ENCODE data around the gene SLC25A26.
"Not testable (repeated sequence)": the region's sequence is repeated elsewhere in the genome, so short reads cannot be mapped to it uniquely, and the experiment has no call there.

The SLC25A26 gene

GRCh38 chr3:66418475-66418931, 197.7 kb downstream of the SLC25A26 start:
- ChIA-PET POLR2A (no interaction called here), CTCF (interaction anchor here (1.2 to 1.6 kb wide), 2 partner anchors 10 to 12 kb away, joined by 3 to 6 read pairs; no protein-coding TSS in a partner anchor)
- no peak for DNase-seq (ENCODE audit: low read depth, low spot score)
- no peak for TF ChIP-seq CTCF (IDR thresholded peaks at IDR 0.05; ENCODE audit: insufficient read depth, low read length, missing control alignments)
- H3K4me3 ChIP-seq (ENCODE audit: low read depth, low read length) = no peak overlapping the region

GRCh38 chr3:66419036-66419435, 198.2 kb downstream of the SLC25A26 start:
- POLR2A ChIA-PET = no interaction called here
- no peak for TF ChIP-seq CTCF (IDR thresholded peaks at IDR 0.05; ENCODE audit: insufficient read depth, low read length, missing control alignments)
- no peak overlapping the region for H3K4me3 ChIP-seq (ENCODE audit: low read depth, low read length)
- CTCF ChIA-PET = interaction anchor here (1.2 to 1.6 kb wide), 2 partner anchors 11 to 12 kb away, joined by 3 to 6 read pairs; no protein-coding TSS in a partner anchor
- DNase-seq (ENCODE audit: low read depth, low spot score) = no peak

GRCh38 chr3:66421144-66421543, 200.3 kb downstream of the SLC25A26 start:
- CTCF ChIA-PET = interaction anchor here (1.0 to 1.8 kb wide), 2 partner anchors 11 to 13 kb away, joined by 4 to 8 read pairs; no protein-coding TSS in a partner anchor
- H3K4me3 ChIP-seq (ENCODE audit: low read depth, low read length); DNase-seq (ENCODE audit: low read depth, low spot score); POLR2A ChIA-PET: not testable (repeated sequence)

GRCh38 chr3:66421893-66422292, 201.1 kb downstream of the SLC25A26 start:
- H3K4me3 ChIP-seq (ENCODE audit: low read depth, low read length); DNase-seq (ENCODE audit: low read depth, low spot score); POLR2A ChIA-PET: not testable (repeated sequence)
- CTCF ChIA-PET = interaction anchor here (1.0 to 1.8 kb wide), 2 partner anchors 11 to 14 kb away, joined by 4 to 8 read pairs; no protein-coding TSS in a partner anchor

- peak; percentile 71 for DNase-seq (ENCODE audit: low read depth, low spot score)
- TF ChIP-seq CTCF (IDR thresholded peaks at IDR 0.05; ENCODE audit: insufficient read depth, low read length, missing control alignments) = no peak
- H3K4me3 ChIP-seq (ENCODE audit: low read depth, low read length) = no peak overlapping the region
- ChIA-PET CTCF (interaction anchor here (0.8 to 2.5 kb wide), 5 partner anchors 9 to 399 kb away, joined by 3 to 28 read pairs (median 3); no protein-coding TSS in a partner anchor), POLR2A (no interaction called here)
These were observed 203.0 kb downstream of the SLC25A26 start for GRCh38 chr3:66423791-66424190.

GRCh38 chr3:66425032-66425431, 204.2 kb downstream of the SLC25A26 start:
- no peak for TF ChIP-seq CTCF (IDR thresholded peaks at IDR 0.05; ENCODE audit: insufficient read depth, low read length, missing control alignments)
- POLR2A ChIA-PET = no interaction called here
- CTCF ChIA-PET = interaction anchor here (1.0 to 2.5 kb wide), 3 partner anchors 17 to 391 kb away, joined by 3 to 28 read pairs (median 6); no protein-coding TSS in a partner anchor
- no peak for DNase-seq (ENCODE audit: low read depth, low spot score)
- H3K4me3 ChIP-seq (ENCODE audit: low read depth, low read length) = no peak overlapping the region

- CTCF ChIA-PET = interaction anchor here (1.0 to 2.5 kb wide), 3 partner anchors 17 to 390 kb away, joined by 3 to 28 read pairs (median 6); no protein-coding TSS in a partner anchor
- POLR2A ChIA-PET = no interaction called here
- no peak for DNase-seq (ENCODE audit: low read depth, low spot score)
- H3K4me3 ChIP-seq (ENCODE audit: low read depth, low read length) = no peak overlapping the region
- no peak for TF ChIP-seq CTCF (IDR thresholded peaks at IDR 0.05; ENCODE audit: insufficient read depth, low read length, missing control alignments)
These were observed 204.8 kb downstream of the SLC25A26 start for GRCh38 chr3:66425576-66426114.
